ENCODE results near the gene NOCT. TPM values are rescaled to one million over a fixed set of nuclear protein-coding genes. Genes with fewer than 3 reads are reported as not detected.

The NOCT gene
- total and polyA plus RNA-seq, 2 of the 4 experiments (the other 2 are of a cell fraction), result 5.5 to 41.4 TPM

DNA sequence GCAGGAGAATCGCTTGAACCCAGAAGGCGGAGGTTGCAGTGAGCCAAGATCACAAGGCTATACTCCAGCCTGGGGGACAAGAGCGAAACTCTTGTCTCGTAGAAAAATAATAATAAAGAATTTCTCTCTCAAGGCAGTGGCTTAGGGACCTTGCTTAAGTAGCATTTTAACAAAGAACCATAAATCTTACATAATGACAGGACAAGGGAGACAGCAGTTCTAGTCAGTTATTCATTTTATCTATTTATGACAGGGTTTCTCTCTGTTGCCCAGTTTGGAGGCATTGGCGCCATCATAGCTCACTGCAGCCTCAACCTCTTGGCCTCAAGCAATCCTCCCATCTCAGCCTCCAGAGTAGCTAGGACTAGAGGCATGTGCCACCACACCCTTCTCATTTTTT lies 31.9 kb upstream of the NOCT start:
- Histone ChIP-seq H3K4me1 (ENCODE audit: control insufficient read depth, insufficient read depth, low read length) (peaks cover 3% of the 10 kb centered on the region), H3K18ac (ENCODE audit: low read depth, low read length) (no peak overlapping the region), H3K27ac (ENCODE audit: insufficient read depth, low read length) (no peak overlapping the region), H2AFZ (replicated peaks; ENCODE audit: low read length, poor library complexity) (no peak overlapping the region), H4K91ac (ENCODE audit: insufficient read depth, low read depth, low read length) (no peak overlapping the region), H3K56ac (ENCODE audit: extremely low read depth, insufficient read depth, low read length) (no peak overlapping the region), H2BK20ac (ENCODE audit: low read depth, low read length) (no peak overlapping the region), H4K20me1 (ENCODE audit: insufficient read depth, low read length) (no peaks in the 10 kb centered on the region), H2BK5ac (ENCODE audit: low read depth, low read length, poor library complexity, severe bottlenecking) (no peak overlapping the region), H4K8ac (ENCODE audit: low read depth in 2 of 2, low read length in 2 of 2) (no peak overlapping the region), H3K4me2 (ENCODE audit: low read depth, low read length) (no peak overlapping the region), H3K9ac (ENCODE audit: low read depth, low read length) (no peak overlapping the region), H3K27me3 (ENCODE audit: control insufficient read depth, insufficient read depth, low read length) (no peaks in the 10 kb centered on the region), H3K79me1 (ENCODE audit: low read depth in 1 of 2, low read length in 2 of 2) (no peaks in the 10 kb centered on the region), H3K4ac (ENCODE audit: low read depth, low read length) (no peak overlapping the region), H2AK9ac (replicated peaks; ENCODE audit: low read depth, low read length, poor library complexity) (no peak overlapping the region), H3K23ac (ENCODE audit: low read depth, low read length) (no peak overlapping the region), H3K36me3 (ENCODE audit: control insufficient read depth, insufficient read depth, low read length) (no peaks in the 10 kb centered on the region), H3K9me1 (ENCODE audit: insufficient read depth, low read length) (no peaks in the 10 kb centered on the region), H3K14ac (replicated peaks; ENCODE audit: low read depth, low read length) (no peak overlapping the region), H2BK120ac (ENCODE audit: low read depth, low read length) (no peak overlapping the region), H2AK5ac (ENCODE audit: low read depth, low read length) (no peak overlapping the region), H4K5ac (ENCODE audit: low read depth, low read length) (no peak overlapping the region), H2BK15ac (ENCODE audit: low read depth, low read length) (no peak overlapping the region), H3K9me3 (ENCODE audit: control insufficient read depth, insufficient read depth, low read length) (no peaks in the 10 kb centered on the region), H3K4me3 (ENCODE audit: insufficient read depth, low read depth, low read length) (no peak overlapping the region)
- no TSS peak for BruUV-seq (replicated peaks)
- intact Hi-C loops (cut with micrococcal nuclease), result no loop called here
- DNase-seq, result no peak
- POLR2A ChIA-PET (ENCODE audit: unreplicated experiment), result no interaction called here
- CTCF ChIA-PET, result no interaction called here
- dilution Hi-C loops (cut with HindIII; ENCODE audit: low sequenced_read_pairs, unreplicated experiment), result no loop called here
- TF ChIP-seq NFE2L2 (IDR thresholded peaks at IDR 0.05; ENCODE audit: low read depth, low read length) (no peak), FOS (IDR thresholded peaks at IDR 0.05; ENCODE audit: low read depth, low read length) (no peak), MXI1 (IDR thresholded peaks at IDR 0.05; ENCODE audit: borderline replicate concordance, low read depth, low read length) (no peak), SMC3 (IDR thresholded peaks at IDR 0.05; ENCODE audit: low read depth, low read length) (no peak), RAD21 (IDR thresholded peaks at IDR 0.05; ENCODE audit: low read length) (no peak), RCOR1 (IDR thresholded peaks at IDR 0.05; ENCODE audit: insufficient replicate concordance, low read length) (no peak), MAZ (IDR thresholded peaks at IDR 0.05; ENCODE audit: borderline replicate concordance, low read depth, low read length) (no peak), MAFK (IDR thresholded peaks at IDR 0.05; ENCODE audit: low read depth, low read length) (no peak), RFX5 (IDR thresholded peaks at IDR 0.05; ENCODE audit: low read depth, low read length) (no peak), CEBPB (IDR thresholded peaks at IDR 0.05; ENCODE audit: low read depth, low read length) (no peak), POLR2A (IDR thresholded peaks at IDR 0.05; ENCODE audit: low read depth, low read length) (no peak)
- TF ChIP-seq, protein P1, sequence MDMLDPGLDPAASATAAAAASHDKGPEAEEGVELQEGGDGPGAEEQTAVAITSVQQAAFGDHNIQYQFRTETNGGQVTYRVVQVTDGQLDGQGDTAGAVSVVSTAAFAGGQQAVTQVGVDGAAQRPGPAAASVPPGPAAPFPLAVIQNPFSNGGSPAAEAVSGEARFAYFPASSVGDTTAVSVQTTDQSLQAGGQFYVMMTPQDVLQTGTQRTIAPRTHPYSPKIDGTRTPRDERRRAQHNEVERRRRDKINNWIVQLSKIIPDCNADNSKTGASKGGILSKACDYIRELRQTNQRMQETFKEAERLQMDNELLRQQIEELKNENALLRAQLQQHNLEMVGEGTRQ (IDR thresholded peaks at IDR 0.05; ENCODE audit: low read depth, low read length), result no peak
- TF ChIP-seq, protein P2, sequence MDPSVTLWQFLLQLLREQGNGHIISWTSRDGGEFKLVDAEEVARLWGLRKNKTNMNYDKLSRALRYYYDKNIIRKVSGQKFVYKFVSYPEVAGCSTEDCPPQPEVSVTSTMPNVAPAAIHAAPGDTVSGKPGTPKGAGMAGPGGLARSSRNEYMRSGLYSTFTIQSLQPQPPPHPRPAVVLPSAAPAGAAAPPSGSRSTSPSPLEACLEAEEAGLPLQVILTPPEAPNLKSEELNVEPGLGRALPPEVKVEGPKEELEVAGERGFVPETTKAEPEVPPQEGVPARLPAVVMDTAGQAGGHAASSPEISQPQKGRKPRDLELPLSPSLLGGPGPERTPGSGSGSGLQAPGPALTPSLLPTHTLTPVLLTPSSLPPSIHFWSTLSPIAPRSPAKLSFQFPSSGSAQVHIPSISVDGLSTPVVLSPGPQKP (IDR thresholded peaks at IDR 0.05; ENCODE audit: borderline replicate concordance, low read depth, low read length), result no peak
- TF ChIP-seq, protein P3, sequence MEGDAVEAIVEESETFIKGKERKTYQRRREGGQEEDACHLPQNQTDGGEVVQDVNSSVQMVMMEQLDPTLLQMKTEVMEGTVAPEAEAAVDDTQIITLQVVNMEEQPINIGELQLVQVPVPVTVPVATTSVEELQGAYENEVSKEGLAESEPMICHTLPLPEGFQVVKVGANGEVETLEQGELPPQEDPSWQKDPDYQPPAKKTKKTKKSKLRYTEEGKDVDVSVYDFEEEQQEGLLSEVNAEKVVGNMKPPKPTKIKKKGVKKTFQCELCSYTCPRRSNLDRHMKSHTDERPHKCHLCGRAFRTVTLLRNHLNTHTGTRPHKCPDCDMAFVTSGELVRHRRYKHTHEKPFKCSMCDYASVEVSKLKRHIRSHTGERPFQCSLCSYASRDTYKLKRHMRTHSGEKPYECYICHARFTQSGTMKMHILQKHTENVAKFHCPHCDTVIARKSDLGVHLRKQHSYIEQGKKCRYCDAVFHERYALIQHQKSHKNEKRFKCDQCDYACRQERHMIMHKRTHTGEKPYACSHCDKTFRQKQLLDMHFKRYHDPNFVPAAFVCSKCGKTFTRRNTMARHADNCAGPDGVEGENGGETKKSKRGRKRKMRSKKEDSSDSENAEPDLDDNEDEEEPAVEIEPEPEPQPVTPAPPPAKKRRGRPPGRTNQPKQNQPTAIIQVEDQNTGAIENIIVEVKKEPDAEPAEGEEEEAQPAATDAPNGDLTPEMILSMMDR (conservative IDR thresholded peaks at IDR 0.05; ENCODE audit: low read depth, low read length), result no peak
- ATAC-seq (ENCODE audit: low read depth), result no peak
- in situ Hi-C loops (cut with MboI; ENCODE audit: low sequenced_read_pairs), result no loop called here
- WGBS, 2 experiments (ENCODE audit: extremely low coverage in 2 of 2, insufficient read length in 1 of 2), result no CpG with 5 or more reads among the region's 5 CpGs
